ENCODE data around the gene UNC45A. TPM values are rescaled to one million over a fixed set of nuclear protein-coding genes. Genes with fewer than 3 reads are reported as not detected.
"Not testable (repeated sequence)": the region's sequence is repeated elsewhere in the genome, so short reads cannot be mapped to it uniquely, and the experiment has no call there.

UNC45A gene
- total RNA-seq, 1 donor from 2014 or later, result 72.8 TPM

DNA sequence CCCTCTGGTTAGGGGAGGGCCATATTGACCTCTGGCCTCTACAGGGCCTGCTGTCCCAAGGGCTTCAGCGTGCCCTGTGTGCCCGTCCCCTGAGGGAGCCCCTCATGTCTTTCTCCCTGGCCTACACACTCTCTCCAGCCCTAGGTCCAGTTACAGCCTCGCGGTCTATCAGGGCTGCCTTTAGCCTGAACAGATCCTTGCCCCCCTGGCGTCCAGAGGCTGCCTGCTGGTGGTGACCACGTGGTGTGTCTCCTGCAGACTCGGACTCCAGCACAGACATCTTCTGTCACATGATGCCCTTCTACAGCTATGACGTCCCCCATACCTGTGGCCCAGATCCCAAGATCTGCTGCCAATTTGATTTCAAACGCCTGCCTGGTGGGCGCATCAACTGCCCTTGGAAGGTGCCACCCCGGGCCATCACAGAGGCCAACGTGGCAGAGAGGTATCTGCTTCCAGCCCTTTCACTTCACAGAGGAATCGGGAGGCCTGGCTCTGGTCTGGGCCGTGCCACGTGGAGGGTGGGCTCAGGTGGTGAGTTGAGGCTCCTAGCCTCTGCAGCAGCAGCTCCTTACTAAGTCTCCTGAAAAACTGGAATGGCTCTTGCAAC, 27.9 kb upstream of the UNC45A start:
- ChIA-PET CTCF (interaction anchor here (1.0 kb wide), 1 partner anchor 259 kb away, joined by 3 read pairs; no protein-coding TSS in a partner anchor), POLR2A (interaction anchor here (12.7 kb wide), 1 partner anchor 25 kb away, joined by 213 read pairs; the partner anchor contains the start of genes HDDC3 and UNC45A)
- H3K27me3 Mint-ChIP-seq, result no peaks in the 10 kb centered on the region
- peaks cover 68% of the 10 kb centered on the region for H3K36me3 Mint-ChIP-seq (ENCODE audit: low read depth)
- H3K4me3 Mint-ChIP-seq, result no peak overlapping the region
- no peaks in the 10 kb centered on the region for H3K9me3 Mint-ChIP-seq
- TF ChIP-seq, protein P1, sequence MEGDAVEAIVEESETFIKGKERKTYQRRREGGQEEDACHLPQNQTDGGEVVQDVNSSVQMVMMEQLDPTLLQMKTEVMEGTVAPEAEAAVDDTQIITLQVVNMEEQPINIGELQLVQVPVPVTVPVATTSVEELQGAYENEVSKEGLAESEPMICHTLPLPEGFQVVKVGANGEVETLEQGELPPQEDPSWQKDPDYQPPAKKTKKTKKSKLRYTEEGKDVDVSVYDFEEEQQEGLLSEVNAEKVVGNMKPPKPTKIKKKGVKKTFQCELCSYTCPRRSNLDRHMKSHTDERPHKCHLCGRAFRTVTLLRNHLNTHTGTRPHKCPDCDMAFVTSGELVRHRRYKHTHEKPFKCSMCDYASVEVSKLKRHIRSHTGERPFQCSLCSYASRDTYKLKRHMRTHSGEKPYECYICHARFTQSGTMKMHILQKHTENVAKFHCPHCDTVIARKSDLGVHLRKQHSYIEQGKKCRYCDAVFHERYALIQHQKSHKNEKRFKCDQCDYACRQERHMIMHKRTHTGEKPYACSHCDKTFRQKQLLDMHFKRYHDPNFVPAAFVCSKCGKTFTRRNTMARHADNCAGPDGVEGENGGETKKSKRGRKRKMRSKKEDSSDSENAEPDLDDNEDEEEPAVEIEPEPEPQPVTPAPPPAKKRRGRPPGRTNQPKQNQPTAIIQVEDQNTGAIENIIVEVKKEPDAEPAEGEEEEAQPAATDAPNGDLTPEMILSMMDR (IDR thresholded peaks at IDR 0.05), result no peak
- ATAC-seq (ENCODE audit: low read depth) (no peak), DNase-seq (no peak)
- intact Hi-C loops (cut with micrococcal nuclease), result no loop called here
- peaks cover 10% of the 10 kb centered on the region for H3K4me1 Mint-ChIP-seq
- H3K27ac Mint-ChIP-seq, result no peak overlapping the region

DNA sequence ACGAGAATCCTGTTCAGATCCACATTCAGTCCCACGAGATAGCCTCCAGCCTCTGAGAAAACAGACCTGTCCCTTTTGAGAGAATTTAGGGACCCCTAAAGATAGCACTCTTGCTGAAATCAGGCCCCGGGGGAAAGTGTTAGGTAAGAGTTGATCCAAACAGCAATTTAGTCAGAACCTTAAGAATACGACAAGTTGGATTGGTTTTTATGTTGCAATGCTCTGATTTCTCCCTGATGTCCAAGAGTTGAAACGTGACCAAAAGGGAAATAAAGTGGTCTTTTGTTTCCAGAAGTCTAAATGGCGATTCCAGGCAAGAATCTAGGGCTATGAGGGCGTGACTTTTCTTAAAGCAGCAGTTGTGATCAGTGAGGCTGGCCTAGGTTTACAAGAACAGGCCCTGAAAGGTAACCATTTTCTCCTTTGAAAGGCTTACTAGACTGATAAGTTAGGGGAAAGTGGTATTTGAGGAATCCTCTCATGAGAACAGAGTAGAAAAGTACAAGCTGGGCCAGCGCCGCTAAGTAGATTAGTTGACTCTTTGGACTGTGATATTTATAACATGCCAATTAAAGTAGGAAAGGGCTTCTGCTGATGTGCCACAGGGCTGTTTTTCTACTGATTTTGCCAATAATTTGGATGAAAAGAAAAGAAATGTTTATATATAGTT, 27.1 kb upstream of the UNC45A start:
- ChIA-PET CTCF (interaction anchor here (1.0 kb wide), 1 partner anchor 260 kb away, joined by 3 read pairs; no protein-coding TSS in a partner anchor), POLR2A (interaction anchor here (0.7 to 12.7 kb wide), 3 partner anchors 7 to 26 kb away, joined by 3 to 213 read pairs (median 5); partner anchors contain the start of genes HDDC3 and UNC45A)
- intact Hi-C loops (cut with micrococcal nuclease), result no loop called here
- H3K9me3 Mint-ChIP-seq, result no peaks in the 10 kb centered on the region
- DNase-seq (no peak), ATAC-seq (ENCODE audit: low read depth) (no peak)
- no peak overlapping the region for H3K4me3 Mint-ChIP-seq
- no peaks in the 10 kb centered on the region for H3K27me3 Mint-ChIP-seq
- no peak overlapping the region for H3K27ac Mint-ChIP-seq
- H3K4me1 Mint-ChIP-seq, result peaks cover 9% of the 10 kb centered on the region
- H3K36me3 Mint-ChIP-seq (ENCODE audit: low read depth), result peaks cover 76% of the 10 kb centered on the region
- TF ChIP-seq, protein P1 (IDR thresholded peaks at IDR 0.05), result no peak

DNA sequence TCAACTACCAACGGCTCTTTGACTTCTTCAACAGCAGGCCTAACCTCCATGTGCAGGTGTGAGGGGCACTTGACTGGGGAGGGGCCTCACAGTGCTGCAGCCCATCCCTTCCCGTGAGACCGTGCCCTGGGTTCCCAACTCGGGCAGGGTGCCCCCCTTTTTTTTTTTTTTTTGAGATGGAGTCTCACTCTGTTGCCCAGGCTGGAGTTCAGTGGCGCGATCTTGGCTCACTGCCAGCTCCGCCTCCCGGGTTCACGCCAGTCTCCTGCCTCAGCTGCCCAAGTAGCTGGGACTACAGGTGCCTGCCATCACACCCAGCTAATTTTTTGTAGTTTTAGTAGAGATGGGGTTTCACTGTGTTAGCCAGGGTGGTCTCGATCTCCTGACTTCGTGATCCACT, 25.6 kb upstream of the UNC45A start:
- DNase-seq; H3K27ac Mint-ChIP-seq; ATAC-seq (ENCODE audit: low read depth); H3K4me3 Mint-ChIP-seq; H3K4me1 Mint-ChIP-seq; H3K27me3 Mint-ChIP-seq; H3K9me3 Mint-ChIP-seq; CTCF ChIA-PET; intact Hi-C loops (cut with micrococcal nuclease): not testable (repeated sequence)
- peaks cover 91% of the 10 kb centered on the region for H3K36me3 Mint-ChIP-seq (ENCODE audit: low read depth)
- POLR2A ChIA-PET, result interaction anchor here (0.7 kb wide), 1 partner anchor 8 kb away, joined by 3 read pairs; no protein-coding TSS in a partner anchor

DNA sequence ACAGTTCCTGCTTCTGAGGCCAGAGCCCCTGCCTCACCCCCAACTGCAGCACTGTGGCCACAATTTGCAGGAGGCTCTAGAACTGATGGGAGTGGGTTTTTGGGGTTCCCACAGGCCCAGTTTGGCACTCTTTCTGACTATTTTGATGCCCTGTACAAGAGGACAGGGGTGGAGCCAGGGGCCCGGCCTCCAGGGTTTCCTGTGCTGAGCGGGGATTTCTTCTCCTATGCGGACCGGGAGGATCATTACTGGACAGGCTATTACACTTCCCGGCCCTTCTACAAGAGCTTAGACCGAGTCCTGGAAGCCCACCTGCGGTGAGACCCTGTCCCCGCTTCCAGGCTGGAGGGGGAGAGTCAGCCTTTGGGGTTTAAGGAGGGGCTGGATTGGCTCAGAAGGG, 25.1 kb upstream of the UNC45A start:
- Mint-ChIP-seq H3K36me3 (ENCODE audit: low read depth) (peaks cover 90% of the 10 kb centered on the region), H3K27ac (no peak overlapping the region), H3K27me3 (no peaks in the 10 kb centered on the region), H3K4me1 (no peaks in the 10 kb centered on the region), H3K4me3 (no peak overlapping the region), H3K9me3 (no peaks in the 10 kb centered on the region)
- intact Hi-C loops (cut with micrococcal nuclease), result no loop called here
- DNase-seq (no peak), ATAC-seq (ENCODE audit: low read depth) (no peak)
- ChIA-PET POLR2A (interaction anchor here (0.5 kb wide), 1 partner anchor 1215 kb away, joined by 4 read pairs; no protein-coding TSS in a partner anchor), CTCF (no interaction called here)
- TF ChIP-seq, protein P1 (IDR thresholded peaks at IDR 0.05), result no peak

DNA sequence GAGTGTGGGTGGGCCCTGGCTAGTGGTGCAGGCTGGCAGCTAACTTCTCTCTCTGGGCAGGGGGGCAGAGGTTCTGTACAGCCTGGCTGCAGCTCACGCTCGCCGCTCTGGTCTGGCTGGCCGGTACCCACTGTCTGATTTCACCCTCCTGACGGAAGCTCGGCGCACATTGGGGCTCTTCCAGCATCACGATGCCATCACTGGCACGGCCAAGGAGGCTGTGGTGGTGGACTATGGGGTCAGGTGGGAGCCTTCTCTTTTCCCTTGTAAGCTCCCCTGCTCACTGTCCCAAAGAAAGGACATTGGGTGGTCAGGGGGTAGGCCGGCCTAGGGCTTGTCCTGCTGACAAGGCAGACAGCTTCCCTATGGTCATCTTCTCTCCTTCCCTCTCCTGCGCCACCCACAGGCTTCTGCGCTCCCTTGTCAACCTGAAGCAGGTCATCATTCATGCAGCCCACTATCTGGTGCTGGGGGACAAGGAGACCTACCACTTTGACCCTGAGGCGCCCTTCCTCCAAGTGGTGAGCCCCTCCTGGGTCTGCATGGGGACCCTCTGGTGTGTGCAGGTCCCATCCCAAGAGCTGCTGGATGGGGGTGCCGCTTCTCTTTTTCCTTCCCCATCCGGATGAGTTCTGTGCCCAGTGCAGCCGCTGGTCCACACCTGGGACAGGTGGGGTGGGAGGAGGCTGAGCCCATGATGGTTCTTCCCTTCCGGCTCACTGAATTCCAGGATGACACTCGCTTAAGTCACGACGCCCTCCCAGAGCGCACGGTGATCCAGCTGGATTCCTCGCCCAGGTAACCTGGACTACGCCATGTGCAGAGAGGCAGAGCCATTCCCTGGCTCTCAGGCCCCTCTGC, 24.4 kb upstream of the UNC45A start:
- DNase-seq, result no peak
- no peaks in the 10 kb centered on the region for H3K9me3 Mint-ChIP-seq
- TF ChIP-seq, protein P1 (IDR thresholded peaks at IDR 0.05), result no peak
- no peak overlapping the region for H3K4me3 Mint-ChIP-seq
- peaks cover 5% of the 10 kb centered on the region for H3K4me1 Mint-ChIP-seq
- ChIA-PET POLR2A (interaction anchor here (0.5 kb wide), 1 partner anchor 1215 kb away, joined by 4 read pairs; no protein-coding TSS in a partner anchor), CTCF (no interaction called here)
- H3K27me3 Mint-ChIP-seq, result no peaks in the 10 kb centered on the region
- intact Hi-C loops (cut with micrococcal nuclease), result no loop called here
- H3K27ac Mint-ChIP-seq, result no peak overlapping the region
- peaks cover 90% of the 10 kb centered on the region for H3K36me3 Mint-ChIP-seq (ENCODE audit: low read depth)
- ATAC-seq (ENCODE audit: low read depth), result no peak

Data from activated B cell treated with CpG ODN at 0.5 μM for 24 hours (primary cell).